GM19395 (cell line): Measurements from ENCODE around the gene TNS4.

ENCODE experiments used
- ATAC-seq: cut with Tn5 transposase; IDR thresholded peaks from one replicate; pipeline ENCODE4 v1.9.1; 2021; ENCODE audit warnings: mild to moderate bottlenecking, moderate library complexity; ENCODE audit not compliant: unreplicated experiment

The TNS4 gene

GRCh38 chr17:40535924-40536294 lies 34.5 kb upstream of the TNS4 start:
- ATAC-seq, result no peak

- ATAC-seq, result no peak
Measured at GRCh38 chr17:40535438-40535837, 34.0 kb upstream of the TNS4 start.

- no peak for ATAC-seq
Measured at GRCh38 chr17:40534371-40535189, 33.2 kb upstream of the TNS4 start.

GRCh38 chr17:40533896-40534295 lies 32.5 kb upstream of the TNS4 start:
- no peak for ATAC-seq

- no peak for ATAC-seq
Measured at GRCh38 chr17:40532520-40533253, 31.3 kb upstream of the TNS4 start.

- no peak for ATAC-seq
Measured at GRCh38 chr17:40531051-40531991, 29.9 kb upstream of the TNS4 start.

GRCh38 chr17:40530531-40530994 lies 29.1 kb upstream of the TNS4 start:
- no peak for ATAC-seq

- no peak for ATAC-seq
Measured at GRCh38 chr17:40529991-40530390, 28.6 kb upstream of the TNS4 start.

GRCh38 chr17:40528692-40529417 lies 27.4 kb upstream of the TNS4 start:
- no peak for ATAC-seq

GRCh38 chr17:40526668-40527067 lies 25.2 kb upstream of the TNS4 start:
- no peak for ATAC-seq

- no peak for ATAC-seq
Measured at GRCh38 chr17:40525294-40525693, 23.9 kb upstream of the TNS4 start.

GRCh38 chr17:40524243-40524965 lies 23.0 kb upstream of the TNS4 start:
- ATAC-seq, result no peak

- ATAC-seq, result no peak
Measured at GRCh38 chr17:40522961-40523310, 21.5 kb upstream of the TNS4 start.

GRCh38 chr17:40522250-40522960 lies 21.0 kb upstream of the TNS4 start:
- no peak for ATAC-seq

- no peak for ATAC-seq
Measured at GRCh38 chr17:40520991-40521453, 19.6 kb upstream of the TNS4 start.

- no peak for ATAC-seq
Measured at GRCh38 chr17:40519089-40519775, 17.8 kb upstream of the TNS4 start.

- ATAC-seq, result no peak
Measured at GRCh38 chr17:40518401-40519088, 17.1 kb upstream of the TNS4 start.

GRCh38 chr17:40517981-40518380 lies 16.6 kb upstream of the TNS4 start:
- ATAC-seq, result no peak
